ENCODE measurements around the gene TSPAN5.
"Not testable (repeated sequence)": the region's sequence is repeated elsewhere in the genome, so short reads cannot be mapped to it uniquely, and the experiment has no call there.

TSPAN5 gene

DNA sequence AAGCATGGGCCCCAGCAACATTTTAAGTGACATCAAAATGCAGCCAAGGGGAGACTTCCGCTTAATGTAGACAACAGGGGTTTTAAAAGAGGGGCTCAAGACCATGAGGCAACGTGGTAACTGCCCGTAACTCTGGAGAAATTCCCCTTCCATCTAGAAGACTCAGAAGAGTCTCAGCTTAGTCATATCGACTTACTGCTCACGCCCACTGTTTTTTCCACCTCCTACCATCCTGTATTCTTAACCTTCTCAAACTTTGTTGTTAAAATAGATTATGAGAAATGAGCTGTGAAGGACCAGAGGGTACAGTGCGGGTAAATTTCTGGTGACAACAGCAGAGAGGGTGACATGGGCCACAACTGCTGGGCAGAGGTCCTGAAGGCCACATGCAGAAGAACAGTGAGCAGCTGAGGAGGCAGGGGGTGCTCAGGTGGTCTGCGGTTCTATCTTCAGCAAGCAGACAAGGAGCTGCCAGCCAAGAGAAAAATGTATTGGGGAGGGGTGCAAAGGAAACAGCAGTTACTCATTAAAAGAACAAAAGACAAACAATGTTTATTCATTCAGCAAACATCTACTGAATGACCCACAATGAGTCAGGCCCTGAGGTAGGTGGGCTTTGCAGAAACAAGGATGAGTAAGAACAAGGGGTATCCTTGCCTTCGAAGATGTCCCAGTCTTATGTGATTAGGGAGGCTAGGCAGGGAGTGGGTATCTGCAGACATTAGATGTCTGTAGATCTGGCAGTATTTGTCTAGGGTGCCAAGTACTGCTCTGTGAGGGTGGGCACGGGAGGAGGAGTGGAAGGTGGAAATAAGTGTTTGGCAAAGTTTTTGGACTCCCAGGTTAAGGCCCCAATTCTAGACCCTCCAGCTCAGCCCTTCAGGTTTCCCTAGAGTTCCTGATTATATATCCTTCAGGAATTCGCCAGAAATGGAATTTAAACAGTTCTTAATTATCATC is 175.3 kb downstream of the TSPAN5 start:
- DNase-seq: no peak

DNA sequence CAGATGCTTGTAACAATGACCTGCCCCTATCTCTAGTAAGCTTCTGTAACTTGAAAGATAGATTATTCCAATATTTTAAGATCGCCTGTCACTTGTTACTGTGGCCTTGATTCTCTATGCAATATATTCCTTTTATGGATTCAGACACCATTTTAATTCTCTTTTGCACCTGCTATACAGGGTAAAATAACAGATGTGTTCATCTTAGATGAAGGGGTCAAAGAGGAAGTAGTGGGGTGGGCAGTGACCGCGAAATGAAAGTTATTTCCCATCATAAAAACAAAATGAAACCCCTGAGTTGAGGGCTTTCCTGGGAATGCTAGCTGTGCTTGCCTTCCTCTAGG is 175.9 kb downstream of the TSPAN5 start:
- no peak for DNase-seq

DNA sequence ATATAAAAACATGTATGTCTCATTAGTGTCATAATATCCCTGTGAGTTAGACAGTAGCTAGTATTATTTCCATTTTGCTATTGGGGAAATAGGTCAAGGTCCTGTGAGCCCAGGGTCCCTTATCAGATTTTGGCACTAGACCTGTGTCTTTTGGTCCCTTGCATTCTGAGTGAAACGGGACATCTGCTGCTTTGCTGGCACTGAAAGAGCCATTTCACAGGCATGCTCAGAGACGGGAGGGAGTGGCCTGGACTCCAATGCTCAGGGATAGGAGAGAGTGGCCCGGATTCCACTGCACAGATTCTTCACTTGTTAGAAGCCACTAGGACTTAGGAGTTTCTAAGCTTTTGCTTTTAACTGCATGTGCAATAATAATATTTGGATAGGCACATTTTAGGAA is 177.2 kb downstream of the TSPAN5 start:
- no peak for DNase-seq

DNA sequence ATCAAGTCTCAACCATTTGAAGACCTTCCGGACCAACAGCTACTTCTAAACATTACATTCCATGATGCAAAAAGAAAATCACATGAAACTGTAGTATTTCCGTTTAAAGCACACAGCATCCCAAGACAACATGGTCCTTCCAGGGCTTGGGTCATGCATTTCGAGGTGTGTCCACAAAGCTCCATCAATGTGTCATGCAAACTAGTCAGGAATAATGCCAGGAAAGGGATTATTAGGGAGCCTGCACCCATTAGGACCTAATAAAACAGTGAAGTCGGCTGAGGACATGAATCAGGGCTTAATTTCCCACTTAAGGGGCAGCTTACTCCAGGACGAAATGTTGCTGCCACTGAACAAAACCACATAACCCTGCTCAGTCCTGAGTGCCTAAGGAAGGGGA is 177.9 kb downstream of the TSPAN5 start:
- no peak for DNase-seq

DNA sequence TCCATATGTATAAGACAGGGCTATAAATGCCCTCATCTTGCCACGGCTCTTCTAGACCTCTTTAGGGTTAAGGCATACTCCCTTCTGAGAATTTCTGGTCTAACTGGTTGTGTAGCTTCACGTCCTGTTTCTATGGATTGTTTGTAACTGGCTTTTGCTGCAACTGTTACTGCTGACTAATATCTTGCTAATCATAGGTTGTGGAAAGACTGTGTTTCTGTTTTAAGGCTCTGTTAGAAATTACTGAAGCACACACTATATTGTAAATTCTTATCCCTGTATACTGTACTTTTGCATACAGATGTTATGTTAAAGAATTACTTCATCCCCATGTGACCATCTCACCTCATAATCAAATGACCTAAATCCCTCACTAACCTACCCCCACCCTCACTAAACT is 178.8 kb downstream of the TSPAN5 start:
- DNase-seq: not testable (repeated sequence)

DNA sequence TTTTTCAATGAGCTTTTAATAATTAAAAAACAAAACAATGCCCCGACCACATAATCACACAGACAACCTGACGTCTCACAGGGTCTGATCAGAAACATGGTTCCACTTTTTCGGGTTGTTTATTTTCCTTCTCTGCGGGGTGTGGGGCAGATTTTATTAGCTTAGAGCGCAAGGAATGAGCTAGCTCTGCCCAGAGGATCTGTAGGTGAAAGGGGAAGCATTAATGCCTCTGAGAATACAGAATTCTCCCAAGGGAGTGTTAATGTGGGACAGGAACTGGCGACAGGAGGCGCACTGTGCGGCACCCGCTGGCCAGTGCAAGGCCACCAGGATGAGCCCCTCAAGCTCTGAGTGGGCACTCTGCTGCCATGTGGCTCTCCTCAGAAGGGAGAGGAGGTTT is 181.5 kb downstream of the TSPAN5 start:
- no peak for DNase-seq

DNA sequence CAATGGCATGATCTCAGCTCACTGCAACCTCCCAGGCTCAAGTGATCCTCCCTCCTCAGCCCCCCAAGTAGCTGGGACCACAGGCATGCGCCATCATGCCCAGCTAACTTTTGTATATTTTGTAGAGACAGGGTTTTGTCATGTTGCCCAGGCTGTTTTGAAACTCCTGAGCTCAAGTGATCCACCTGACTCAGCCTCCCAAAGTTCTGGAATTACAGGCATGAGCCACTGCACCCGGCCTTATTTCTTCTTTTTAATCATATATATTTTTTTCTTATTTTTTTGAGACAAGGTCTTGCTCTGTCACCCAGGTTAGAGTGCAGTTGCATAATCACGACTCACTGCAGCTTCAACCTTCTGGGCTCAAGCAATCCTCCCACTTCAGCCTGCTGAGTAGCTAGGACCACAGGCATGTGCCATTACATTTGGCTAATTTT is 184.0 kb downstream of the TSPAN5 start:
- DNase-seq: no peak

DNA sequence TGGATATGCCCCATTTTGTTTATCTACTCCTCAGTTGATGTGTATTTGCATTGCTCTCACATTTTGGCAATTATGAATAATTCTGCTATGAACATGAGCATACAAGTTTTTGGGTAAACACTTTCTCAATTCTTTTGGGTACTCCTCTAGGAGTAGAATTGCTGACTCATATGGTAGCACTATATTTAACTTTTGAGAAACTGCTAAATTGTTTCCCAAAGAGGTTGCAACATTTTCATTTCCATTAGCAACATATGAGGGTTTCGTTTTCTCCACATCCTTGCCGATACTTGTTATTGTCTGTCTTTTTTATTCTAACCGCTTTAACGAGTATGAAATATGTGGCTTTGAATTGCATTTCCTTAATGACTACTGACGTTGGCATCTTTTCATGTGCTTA is 185.4 kb downstream of the TSPAN5 start:
- no peak for DNase-seq

DNA sequence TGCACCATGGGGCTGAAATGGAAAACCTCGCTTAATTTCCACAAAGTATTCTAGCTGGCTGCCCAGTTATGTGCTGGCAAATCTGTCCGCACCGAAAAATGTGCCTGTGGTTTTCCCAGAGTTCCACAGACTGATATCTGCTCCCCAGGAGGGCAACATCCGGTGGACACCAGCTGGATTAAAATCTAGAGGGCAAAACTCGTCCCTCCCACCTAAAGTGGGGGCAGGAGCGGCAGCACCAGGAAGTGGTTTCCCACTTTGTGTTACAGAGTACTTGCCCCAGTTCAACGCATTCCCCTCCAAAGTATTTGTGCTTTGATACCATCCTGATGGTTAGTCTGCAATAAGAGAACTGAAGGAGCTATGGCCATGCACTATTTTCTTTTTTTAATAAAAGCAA is 187.6 kb downstream of the TSPAN5 start:
- no peak for DNase-seq

DNA sequence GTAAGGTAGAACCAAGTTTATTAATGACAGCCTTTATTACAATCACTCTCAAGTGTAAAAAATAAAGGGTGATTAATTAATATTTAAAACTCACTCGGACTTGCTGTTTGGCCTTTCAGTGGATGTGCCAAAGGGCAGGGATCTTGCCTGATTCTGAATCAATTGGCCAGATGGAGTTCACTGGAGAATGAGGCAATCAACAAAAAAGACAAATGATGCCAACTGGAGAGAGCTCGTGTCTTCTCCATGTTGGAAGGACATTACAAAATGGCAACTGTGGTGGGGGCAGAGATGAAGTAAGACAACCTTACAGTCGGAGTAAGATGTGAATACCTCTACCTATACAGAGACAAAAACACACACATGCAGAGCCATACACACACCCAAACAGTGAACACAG is 188.0 kb downstream of the TSPAN5 start:
- DNase-seq: no peak

DNA sequence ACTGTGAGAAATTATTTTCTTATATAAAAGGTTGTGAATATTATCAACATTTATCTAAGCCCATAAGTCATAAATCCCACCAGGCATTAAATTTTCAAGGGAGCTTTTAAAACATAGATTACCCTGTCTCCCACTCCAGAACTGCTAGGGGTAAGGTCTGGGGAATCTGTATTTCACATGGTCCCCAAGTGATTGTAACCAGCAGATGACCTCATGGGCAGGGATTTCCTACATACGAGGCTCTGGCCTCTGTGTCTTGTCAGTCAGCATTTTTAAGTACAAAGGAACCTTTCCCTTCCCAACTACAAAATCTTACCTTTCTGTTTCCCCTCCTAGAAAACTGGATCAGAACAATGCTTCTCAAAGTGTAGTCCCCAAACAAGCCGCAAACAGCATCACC is 188.6 kb downstream of the TSPAN5 start:
- DNase-seq: no peak

DNA sequence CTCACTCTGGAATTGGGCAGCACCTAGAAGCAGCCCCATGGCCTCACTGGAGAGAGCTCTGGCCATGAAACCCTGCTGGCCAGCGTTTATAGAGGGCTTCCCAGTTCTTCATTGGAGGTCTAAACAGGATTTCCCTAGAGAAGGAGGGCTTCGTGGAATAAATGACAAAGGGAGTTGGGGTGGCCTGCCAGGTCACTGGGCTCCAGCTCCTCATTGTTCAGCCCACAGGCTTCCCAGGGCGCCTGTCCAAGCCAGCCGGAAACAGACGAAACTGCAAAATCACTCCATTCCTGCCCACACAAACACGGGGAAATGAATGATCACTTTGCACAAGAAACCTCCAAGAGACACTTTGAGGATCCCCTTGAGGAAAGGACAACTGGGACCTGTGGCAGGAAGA is 189.7 kb downstream of the TSPAN5 start:
- DNase-seq: no peak

DNA sequence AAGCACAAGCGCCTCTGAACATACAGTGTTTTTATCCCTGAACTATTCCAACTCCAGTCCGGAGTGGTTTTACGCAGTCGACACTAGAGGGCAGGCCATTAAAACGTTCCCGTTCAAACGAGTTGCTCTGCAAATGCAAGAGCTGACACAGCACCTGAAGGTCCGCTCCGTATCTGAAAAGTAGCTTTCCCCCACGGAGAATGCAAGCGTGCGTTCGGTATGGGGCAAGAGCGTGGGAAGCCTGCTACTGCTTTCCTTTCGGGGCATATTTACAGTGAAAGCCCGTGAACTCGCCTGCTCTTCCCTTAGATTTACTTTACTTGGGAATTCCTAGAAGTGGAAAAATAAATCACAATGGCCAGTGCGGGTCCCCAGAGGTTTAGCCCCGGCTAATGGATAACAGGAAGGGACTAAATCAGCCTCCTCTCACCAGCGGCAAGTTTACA is 190.8 kb downstream of the TSPAN5 start:
- peak; percentile 51 for DNase-seq

DNA sequence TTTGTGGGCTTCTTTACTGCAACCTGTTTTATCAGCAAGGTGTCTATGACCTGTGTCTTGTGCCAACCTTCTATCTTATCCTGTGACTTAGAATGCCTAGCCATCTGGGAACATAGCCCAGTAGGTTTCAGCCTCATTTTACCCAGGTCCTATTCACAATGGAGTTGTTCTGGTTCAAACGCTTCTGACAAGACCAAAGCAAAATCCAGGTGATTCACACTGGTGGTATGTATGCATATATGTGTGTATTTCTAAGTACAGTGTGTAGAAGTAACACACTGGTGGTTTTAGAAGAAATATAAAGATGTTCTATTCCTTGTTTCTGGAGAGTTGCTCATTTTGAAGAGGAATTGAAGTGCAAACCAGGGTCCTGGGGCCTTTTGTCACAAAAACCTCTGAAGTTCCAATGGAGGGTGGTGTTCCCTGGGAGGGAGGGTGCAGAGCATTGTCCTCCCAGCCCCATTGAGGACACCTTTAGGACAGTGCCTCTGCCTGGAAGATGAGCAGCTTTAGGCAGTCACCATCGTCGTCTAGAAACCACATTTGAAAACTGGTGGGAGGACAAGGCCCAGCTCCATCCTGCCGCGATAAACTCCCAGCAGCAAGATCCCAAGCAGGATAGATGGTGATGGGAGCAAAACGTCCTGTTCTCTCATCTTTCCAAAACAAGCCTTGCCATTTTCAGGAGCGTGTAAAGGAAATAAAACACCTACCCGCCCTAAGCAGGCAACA is 191.4 kb downstream of the TSPAN5 start:
- no peak for DNase-seq

DNA sequence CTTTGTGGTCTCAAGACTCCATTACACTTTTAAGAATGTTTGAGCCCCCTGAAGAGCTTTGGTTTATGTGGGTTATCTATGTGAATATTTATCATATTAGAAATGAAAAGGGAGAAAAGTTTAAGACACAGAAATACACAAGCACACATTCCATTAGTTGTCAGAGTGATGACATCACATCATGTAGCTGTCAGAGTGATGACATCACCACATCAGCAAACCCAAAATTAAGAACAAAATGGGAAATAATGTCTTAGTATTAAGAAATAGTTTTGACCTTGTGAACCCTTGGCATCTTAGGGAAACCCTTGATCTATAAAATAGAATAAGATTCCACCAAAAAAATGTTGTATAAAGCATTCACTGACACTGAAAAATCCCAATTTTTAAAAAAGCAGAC is 195.9 kb downstream of the TSPAN5 start:
- DNase-seq: no peak

DNA sequence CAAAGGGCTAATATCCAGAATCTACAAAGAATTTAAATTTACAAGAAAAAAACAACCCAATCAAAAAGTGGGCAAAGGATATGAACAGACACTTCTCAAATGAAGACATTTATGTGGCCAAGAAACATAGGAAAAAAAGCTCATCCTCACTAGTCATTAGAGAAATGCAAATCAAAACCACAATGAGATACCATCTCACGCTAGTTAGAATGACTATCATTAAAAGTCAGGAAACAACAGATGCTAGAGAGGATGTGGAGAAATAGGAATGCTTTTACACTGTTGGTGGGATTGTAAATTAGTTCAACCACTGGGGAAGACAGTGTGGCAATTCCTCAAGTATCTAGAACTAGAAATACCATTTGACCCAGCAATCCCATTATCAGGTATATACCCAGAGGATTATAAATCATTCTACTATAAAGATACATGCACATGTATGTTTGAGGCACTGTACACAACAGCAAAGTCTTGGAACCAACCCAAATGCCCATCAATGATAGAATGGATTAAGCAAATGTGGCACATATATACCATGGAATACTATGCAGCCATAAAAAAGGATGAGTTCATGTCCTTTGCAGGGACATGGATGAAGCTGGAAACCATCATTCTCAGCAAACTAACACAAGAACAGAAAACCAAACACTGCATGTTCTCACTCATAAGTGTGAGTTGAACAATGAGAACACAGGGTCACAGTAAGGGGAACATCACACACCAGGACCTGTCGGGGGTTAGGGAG is 197.1 kb downstream of the TSPAN5 start:
- DNase-seq: not testable (repeated sequence)

DNA sequence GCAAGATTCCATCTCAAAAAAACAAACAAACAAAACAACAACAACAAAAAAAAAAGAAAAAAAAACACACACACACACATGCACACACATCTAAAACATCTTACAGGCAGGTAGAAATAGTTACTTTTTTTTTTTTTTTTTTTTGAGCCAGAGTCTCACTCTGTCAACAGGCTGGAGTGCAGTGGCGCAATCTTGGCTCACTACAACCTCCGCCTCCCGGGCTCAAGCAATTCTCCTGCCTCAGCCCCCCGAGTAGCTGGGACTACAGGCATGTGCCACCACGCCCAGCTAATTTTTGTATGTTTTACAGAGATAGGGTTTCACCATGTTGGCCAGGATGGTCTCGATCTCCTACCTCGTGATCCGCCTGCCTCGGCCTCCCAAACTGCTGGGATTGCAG is 201.0 kb downstream of the TSPAN5 start:
- DNase-seq: not testable (repeated sequence)

DNA sequence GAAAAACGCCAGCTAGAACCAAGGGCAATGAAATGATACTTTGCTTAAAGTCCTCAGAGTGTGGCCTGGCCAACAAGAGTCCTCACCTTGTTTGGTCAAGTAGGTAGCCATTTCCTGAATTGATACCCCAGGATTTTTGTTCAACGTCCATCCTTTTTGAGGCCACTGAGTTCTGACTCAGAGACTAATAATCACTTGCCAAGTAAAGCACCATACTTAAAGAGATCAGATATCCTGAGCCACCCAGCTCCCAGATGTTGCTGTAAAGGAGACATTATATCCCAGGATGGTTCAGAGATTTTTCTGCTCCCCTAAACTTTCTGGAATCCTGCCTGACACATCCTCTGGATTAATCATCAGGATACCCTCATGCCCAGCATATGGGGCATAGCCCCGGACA is 206.3 kb downstream of the TSPAN5 start:
- DNase-seq: no peak

DNA sequence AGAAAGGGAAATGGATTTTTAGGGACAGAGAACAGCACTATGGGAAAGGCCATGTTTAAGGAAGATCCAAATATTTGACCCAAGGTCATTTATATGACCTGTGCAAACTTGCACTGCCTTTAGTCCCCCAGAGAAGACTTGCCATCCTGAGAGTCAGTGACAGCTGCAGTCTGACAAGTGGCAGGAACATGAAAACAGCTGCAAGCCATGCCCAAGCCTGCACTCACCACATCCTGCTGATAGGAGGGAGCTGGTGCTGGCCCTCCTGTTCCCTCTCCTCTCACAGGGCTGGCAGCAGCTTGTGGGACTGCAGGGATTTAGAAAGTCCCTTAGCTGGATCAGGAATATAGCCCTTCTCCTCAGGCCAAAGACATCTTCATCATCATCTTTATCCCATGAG is 209.5 kb downstream of the TSPAN5 start:
- no peak for DNase-seq

DNA sequence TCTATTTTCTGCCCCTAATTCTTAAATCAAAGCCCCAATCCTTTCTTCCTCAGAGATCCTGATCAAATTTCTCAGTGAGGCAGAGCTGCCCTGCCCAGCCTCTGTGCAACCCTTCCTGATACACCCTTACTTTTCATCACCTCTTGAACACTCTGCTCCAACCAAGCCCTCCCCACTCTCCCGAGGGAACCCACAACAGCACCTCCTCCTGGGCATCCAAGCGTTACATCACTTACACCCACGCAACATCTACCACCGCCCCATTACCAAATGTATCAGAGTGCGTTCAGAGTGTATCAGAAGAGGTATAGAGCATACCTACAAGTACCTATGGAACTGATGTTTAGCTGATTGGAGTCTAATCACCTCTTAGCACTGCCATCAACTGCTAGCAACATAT is 210.8 kb downstream of the TSPAN5 start:
- DNase-seq: no peak

DNA sequence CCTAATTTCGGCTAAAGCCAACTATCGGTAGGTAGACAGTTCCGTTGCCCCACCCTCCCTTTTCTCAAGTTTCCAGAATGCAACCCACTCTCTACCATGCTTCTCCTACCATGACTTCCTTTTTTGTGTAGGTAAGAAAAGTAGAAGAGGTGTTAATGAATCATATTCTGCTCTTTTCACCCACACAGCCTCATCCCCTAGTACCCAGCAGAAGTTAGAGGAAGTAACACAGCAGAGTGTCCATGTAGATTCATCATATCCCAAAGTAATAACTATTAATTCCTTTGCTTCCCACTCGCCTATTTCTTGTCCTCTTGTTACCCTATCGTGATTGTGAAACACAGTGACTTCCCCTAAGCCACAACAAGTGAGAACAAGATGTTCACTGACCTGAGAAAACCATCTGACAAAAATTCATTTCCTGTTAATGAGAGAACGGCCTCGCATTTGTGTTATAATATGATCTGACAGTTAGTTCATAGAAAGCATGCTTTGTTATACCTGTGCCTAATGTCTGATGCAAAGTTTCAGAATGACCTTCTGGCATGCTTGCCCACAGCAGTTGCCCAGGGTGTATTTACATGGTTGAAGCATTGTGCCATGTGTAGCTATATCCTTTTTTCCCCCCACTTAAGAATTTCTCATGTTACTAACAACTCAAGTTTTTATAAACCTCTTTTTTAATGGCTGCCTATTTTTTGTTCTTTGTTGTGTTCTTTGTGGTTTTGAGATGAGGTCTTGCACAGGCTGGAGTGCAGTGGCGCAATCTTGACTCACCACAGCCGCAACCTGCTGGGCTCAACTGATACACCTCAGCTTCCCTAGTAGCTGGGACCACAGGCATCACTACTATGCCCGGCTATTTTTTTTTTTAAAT is 211.7 kb downstream of the TSPAN5 start:
- no peak for DNase-seq

DNA sequence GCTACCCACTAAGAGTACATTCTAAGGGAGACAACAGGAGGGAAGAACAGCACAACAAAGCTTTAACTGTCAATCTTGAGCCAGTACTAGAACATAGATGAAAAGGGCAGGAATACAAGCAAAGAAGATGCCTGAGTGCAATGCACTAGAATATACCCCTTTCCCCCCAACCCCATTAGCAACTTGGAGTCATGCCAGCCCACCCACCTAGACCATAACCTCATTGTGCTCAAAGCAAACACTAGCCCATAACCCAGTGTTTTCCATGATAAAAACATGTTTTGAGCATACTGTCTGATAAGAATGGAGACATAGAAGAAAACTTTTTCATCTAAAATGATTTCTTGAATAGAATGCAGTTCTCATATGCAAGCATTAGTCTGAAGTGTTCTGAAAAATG is 214.0 kb downstream of the TSPAN5 start:
- no peak for DNase-seq

DNA sequence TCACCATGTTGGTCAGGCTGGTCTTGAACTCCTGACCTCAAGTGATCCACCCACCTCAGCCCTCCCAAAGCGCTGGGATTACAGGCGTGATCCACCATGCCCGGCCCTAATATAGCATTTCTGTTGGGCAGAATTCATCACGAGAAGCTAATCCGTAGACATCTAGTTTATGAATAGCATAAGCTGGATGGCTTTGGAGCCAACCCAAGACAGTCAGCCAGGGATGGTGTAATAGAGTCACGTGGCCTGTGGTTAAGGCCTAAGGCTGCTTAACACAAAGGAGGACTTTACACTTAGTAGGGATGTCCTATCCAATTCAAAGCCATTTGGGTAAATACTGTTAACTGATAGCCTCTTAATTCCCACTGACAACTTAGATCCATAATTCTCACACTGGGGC is 223.6 kb downstream of the TSPAN5 start:
- DNase-seq: no peak

Measured in NCI-H1436 (cell line).